Fibroblast of the aortic adventitia (primary cell): ENCODE data around the gene ZFP28. TPM values are rescaled to one million over a fixed set of nuclear protein-coding genes. Genes with fewer than 3 reads are reported as not detected.

Experiments
- DNase-seq: peaks from one replicate; pipeline ENCODE4 v3.0.0-alpha.2; 2010; ENCODE audit warnings: low read depth
- H3K4me3 ChIP-seq: 2 replicates; pipeline ENCODE4 v1.5.1; 2011; ENCODE audit warnings: low read depth, mild to moderate bottlenecking, control low read depth, low read length, moderate library complexity
- total RNA-seq: library from RNA; depleted of rRNA; stranded (reverse); fragments of >200 nt; gene quantifications from 2 replicates; pipeline ENCODE4 v1.2.3, GENCODE V29; 2012; ENCODE audit warnings: low replicate concordance
- TF ChIP-seq, protein P1 (sequence below): IDR thresholded peaks from 2 replicates; pipeline ENCODE4 v1.5.1; 2011; ENCODE audit warnings: mild to moderate bottlenecking, low read length, control low read depth, inconsistent platforms; ENCODE audit not compliant: insufficient read depth

The ZFP28 gene
- total RNA-seq, 1 donor, result 8.3 TPM

DNA sequence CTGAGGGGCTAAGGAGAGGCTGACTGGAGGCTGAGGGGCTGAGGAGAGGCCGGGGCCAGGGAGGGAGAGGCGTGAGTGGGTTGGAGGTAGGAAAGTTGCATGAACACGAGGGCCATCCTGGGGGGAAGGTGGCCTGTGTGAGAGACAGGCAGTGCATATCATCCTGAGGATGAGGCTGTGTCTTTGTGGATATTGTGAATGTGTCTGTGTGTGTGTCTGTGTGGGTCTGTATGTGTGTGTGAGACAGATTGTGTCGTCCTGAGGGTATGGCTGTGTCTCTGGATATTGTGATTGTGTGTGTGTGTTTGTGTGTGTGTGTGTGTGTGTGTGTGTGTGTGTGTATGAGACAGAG, 56.8 kb downstream of the ZFP28 start:
- TF ChIP-seq, protein P1, sequence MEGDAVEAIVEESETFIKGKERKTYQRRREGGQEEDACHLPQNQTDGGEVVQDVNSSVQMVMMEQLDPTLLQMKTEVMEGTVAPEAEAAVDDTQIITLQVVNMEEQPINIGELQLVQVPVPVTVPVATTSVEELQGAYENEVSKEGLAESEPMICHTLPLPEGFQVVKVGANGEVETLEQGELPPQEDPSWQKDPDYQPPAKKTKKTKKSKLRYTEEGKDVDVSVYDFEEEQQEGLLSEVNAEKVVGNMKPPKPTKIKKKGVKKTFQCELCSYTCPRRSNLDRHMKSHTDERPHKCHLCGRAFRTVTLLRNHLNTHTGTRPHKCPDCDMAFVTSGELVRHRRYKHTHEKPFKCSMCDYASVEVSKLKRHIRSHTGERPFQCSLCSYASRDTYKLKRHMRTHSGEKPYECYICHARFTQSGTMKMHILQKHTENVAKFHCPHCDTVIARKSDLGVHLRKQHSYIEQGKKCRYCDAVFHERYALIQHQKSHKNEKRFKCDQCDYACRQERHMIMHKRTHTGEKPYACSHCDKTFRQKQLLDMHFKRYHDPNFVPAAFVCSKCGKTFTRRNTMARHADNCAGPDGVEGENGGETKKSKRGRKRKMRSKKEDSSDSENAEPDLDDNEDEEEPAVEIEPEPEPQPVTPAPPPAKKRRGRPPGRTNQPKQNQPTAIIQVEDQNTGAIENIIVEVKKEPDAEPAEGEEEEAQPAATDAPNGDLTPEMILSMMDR, result no peak
- no peak for DNase-seq
- H3K4me3 ChIP-seq, result peak overlapping the region; percentile 98

DNA sequence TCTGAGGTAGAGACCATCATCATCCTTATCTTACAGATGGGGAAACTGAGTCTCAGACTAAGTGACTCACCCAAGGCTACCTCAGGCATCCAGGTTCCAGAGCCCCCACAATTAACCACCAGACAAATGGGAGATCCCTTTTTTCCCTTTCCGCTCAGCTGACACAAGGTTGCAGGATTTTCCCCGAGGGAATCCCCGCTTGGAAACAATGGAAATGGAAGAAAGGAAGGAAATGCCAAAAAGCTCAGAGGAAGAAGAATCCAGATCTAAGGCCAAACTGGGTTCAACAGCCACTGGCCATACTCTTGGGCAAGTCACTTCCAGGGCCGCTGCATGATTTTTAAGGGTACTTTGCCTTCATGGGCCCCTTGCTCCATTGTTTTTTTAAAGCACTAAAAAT, 57.9 kb downstream of the ZFP28 start:
- H3K4me3 ChIP-seq, result no peak overlapping the region
- TF ChIP-seq, protein P1, result no peak
- DNase-seq, result no peak

DNA sequence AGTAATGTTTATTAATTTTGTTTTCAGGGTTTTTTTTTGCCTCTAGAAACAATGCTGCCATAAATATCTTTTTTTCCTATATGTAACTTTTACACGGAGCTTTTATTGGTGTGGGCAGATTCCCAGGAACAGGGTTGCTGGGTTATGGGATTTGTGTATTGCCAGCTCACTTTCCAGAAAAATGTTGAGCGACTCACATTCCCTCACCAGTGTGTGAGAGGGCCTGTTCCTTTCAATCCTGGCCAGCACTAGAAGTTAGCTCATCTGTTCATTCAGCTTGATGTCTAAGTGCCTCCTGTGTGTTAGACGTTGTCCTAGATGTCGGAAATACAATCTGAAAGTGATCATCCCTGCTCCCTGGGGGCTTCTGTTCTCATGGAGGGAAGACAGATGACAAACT, 58.9 kb downstream of the ZFP28 start:
- TF ChIP-seq, protein P1, result no peak
- DNase-seq, result no peak
- H3K4me3 ChIP-seq, result no peak overlapping the region

DNA sequence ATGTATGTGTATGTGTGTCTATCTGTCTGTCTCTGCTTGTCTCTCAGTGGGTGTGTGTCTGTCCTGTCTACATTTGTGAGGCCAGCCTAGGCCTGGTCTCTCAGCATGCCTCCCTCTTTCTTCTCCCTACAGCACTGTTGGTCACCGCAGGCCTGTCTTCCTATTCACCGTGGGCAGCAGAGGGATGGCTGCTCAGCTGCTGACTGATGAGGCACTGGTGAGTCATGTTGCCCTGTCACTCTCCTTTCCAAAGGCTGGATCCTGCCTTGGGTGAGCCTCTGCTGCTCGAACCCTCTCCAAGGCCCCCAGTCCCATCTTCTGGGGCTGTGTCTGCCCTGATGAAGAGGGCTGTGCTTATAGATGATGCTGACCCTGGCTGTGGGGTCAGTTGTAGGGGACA, 62.6 kb downstream of the ZFP28 start:
- no peak for DNase-seq
- no peak overlapping the region for H3K4me3 ChIP-seq
- TF ChIP-seq, protein P1, result no peak

DNA sequence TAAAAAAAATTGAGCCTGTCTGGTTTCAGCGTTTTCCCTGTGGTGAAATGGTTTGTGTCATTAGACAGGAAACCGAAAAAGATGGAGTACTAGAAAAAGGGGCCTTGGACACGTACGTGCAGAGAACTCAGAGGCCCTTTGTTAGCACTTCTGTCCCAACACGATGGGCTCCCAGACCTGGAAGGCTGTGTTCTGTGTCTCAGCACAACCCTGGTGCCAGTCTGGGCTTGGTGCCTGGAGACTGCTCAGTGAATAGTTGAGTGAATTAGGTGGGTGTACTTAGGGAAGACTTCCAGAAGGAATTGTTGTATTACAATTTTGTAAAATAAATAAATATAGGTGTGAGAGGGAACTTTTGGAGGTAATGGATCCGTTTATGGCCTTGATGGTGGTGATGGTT, 65.1 kb downstream of the ZFP28 start:
- DNase-seq, result no peak
- TF ChIP-seq, protein P1, result no peak

More for the DNA sequence above, 65.1 kb downstream of the ZFP28 start:
- H3K4me3 ChIP-seq, result no peak overlapping the region

Other genes with a start within 250 kb of the ZFP28 start
- 6.1 and 9.6 TPM in 2 replicates for gene ZSCAN5A, start 224.1 kb upstream of the ZFP28 start, total RNA-seq
- 1.4 and 5.4 TPM in 2 replicates for gene ZNF582, start 145.4 kb upstream of the ZFP28 start, total RNA-seq
- gene ZNF583, start 134.6 kb upstream of the ZFP28 start, total RNA-seq, result 8.3 and 12.1 TPM in 2 replicates
- gene ZNF667, start 61.6 kb upstream of the ZFP28 start, total RNA-seq, result 3.1 and 8.9 TPM in 2 replicates
- 2.5 and 11.0 TPM in 2 replicates for gene ZNF471, start 31.1 kb upstream of the ZFP28 start, total RNA-seq
- 6.4 and 8.7 TPM in 2 replicates for gene ZNF470, start 28.5 kb downstream of the ZFP28 start, total RNA-seq
- 2.4 and 6.3 TPM in 2 replicates for gene ZNF71, start 56.4 kb downstream of the ZFP28 start, total RNA-seq
- gene SMIM17, start 104.2 kb downstream of the ZFP28 start, total RNA-seq, result 0.65 TPM in 1 of 2 replicates, not detected in the other
- gene ZNF835, start 132.8 kb downstream of the ZFP28 start, total RNA-seq, result not detected in 2 replicates